PC-9 (cell line): ENCODE data around the gene GPLD1. TPM values are rescaled to one million over a fixed set of nuclear protein-coding genes. Genes with fewer than 3 reads are reported as not detected.
"Not testable (repeated sequence)": the region's sequence is repeated elsewhere in the genome, so short reads cannot be mapped to it uniquely, and the experiment has no call there.

Experiments
- BruUV-seq: library from RNA; stranded (reverse); fragments of 400-500 nt; replicated peaks from 2 replicates; lab custom pipeline; 2021; lab: Mats Ljungman, UMichigan
- CTCF ChIA-PET: fragments of 300-600 bp; sonication (Branson Sonifier 250); formaldehyde crosslinking; loops from one replicate; lab custom pipeline; 2022; ENCODE audit warnings: antibody characterized with exemption; lab: Charles Lee
- POLR2A ChIA-PET: fragments of 300-600 bp; sonication (Branson Sonifier 250); formaldehyde crosslinking; loops from one replicate; lab custom pipeline; 2022; ENCODE audit warnings: antibody characterized with exemption; ENCODE audit not compliant: unreplicated experiment; lab: Charles Lee
- DNase-seq, 2 experiments: peaks; one replicate each; pipeline versions ENCODE4 v3.0.0 to v3.0.0-alpha.2; 2015 to 2022; ENCODE audit warnings: mixed read lengths in 1 of 2
- H2AFZ ChIP-seq: fragments of 200-600 bp; sonication (generic); 2 replicates; pipeline ENCODE4 v1.8.1; 2017; ENCODE audit warnings: antibody characterized with exemption
- H3F3A ChIP-seq: fragments of 200-600 bp; sonication (generic); 2 replicates; pipeline ENCODE4 v1.8.1; 2017; ENCODE audit warnings: antibody characterized with exemption, mild to moderate bottlenecking, low read depth; ENCODE audit not compliant: insufficient read depth
- H3K27ac ChIP-seq: fragments of 200-600 bp; sonication (generic); 2 replicates; pipeline ENCODE4 v1.6.1; 2016; ENCODE audit warnings: mixed run types
- H3K27me3 ChIP-seq: fragments of 200-600 bp; sonication (generic); 2 replicates; pipeline ENCODE4 v1.6.1; 2016; ENCODE audit warnings: low read depth, mixed run types; ENCODE audit not compliant: insufficient read depth
- H3K36me3 ChIP-seq: fragments of 200-600 bp; sonication (generic); 2 replicates; pipeline ENCODE4 v1.6.1; 2016; ENCODE audit warnings: low read depth, mixed run types
- H3K4me1 ChIP-seq: fragments of 200-600 bp; sonication (generic); replicated peaks from 2 replicates; pipeline ENCODE4 v1.6.1; 2016; ENCODE audit warnings: mixed run types; ENCODE audit not compliant: insufficient read depth
- H3K4me2 ChIP-seq: fragments of 200-600 bp; sonication (generic); 2 replicates; pipeline ENCODE4 v1.6.1; 2017; ENCODE audit warnings: mixed run types
- H3K4me3 ChIP-seq: fragments of 200-600 bp; sonication (generic); 2 replicates; pipeline ENCODE4 v1.6.1; 2016; ENCODE audit warnings: mixed run types
- H3K79me2 ChIP-seq: fragments of 200-600 bp; sonication (generic); 2 replicates; pipeline ENCODE4 v1.6.1; 2017; ENCODE audit warnings: low read depth, mixed run types
- H3K9me2 ChIP-seq: fragments of 200-600 bp; sonication (generic); 2 replicates; pipeline ENCODE4 v1.8.1; 2017; ENCODE audit warnings: mild to moderate bottlenecking; ENCODE audit not compliant: insufficient read depth
- H3K9me3 ChIP-seq: fragments of 200-600 bp; sonication (generic); 2 replicates; pipeline ENCODE4 v1.8.1; 2016; ENCODE audit warnings: low read depth; ENCODE audit not compliant: insufficient read depth
- H4K20me1 ChIP-seq: fragments of 200-600 bp; sonication (generic); 2 replicates; pipeline ENCODE4 v1.8.1; 2017; ENCODE audit not compliant: insufficient read depth
- CTCF ChIP-seq: fragments of 200-600 bp; sonication (generic); conservative IDR thresholded peaks from 2 replicates; pipeline ENCODE4 v1.6.1; 2017; ENCODE audit warnings: mixed run types, antibody characterized with exemption, mild to moderate bottlenecking, moderate library complexity
- EZH2 ChIP-seq: fragments of 200-600 bp; sonication (generic); IDR thresholded peaks from 2 replicates; pipeline ENCODE4 v1.8.0; 2017; ENCODE audit warnings: antibody characterized with exemption, low read depth
- intact Hi-C: fragments of 100-400 bp; cut with micrococcal nuclease; formaldehyde crosslinking; loops from one replicate; pipeline ENCODE4 v1.10.0; 2022; ENCODE audit not compliant: unreplicated experiment
- total RNA-seq: library from RNA; stranded (reverse); gene quantifications from 2 replicates; pipeline ENCODE4 v1.2.3, GENCODE V29; 2021

GPLD1 gene
- total RNA-seq, 1 experiment from 2014 or later: 2.0 TPM

- H3K4me2 ChIP-seq: no peak overlapping the region
- no peaks in the 10 kb centered on the region for H3K79me2 ChIP-seq
- no peaks in the 10 kb centered on the region for H3K9me2 ChIP-seq
- no peaks in the 10 kb centered on the region for H4K20me1 ChIP-seq
- H3K36me3 ChIP-seq: no peaks in the 10 kb centered on the region
- H3K9me3 ChIP-seq: no peaks in the 10 kb centered on the region; the same call in 1 of the 2 replicates
- ChIA-PET POLR2A (no interaction called here), CTCF (no interaction called here)
- H3K27ac ChIP-seq: no peak overlapping the region
- DNase-seq: no peak
- H3K4me1 ChIP-seq: peaks cover 20% of the 10 kb centered on the region
- TF ChIP-seq EZH2: no peak
- no peak for TF ChIP-seq CTCF
- no peak overlapping the region for H3K4me3 ChIP-seq
- BruUV-seq: no TSS peak
- intact Hi-C loops: no loop called here
- H2AFZ ChIP-seq: no peak overlapping the region
- peaks cover 10% of the 10 kb centered on the region; the same call in 1 of the 2 replicates for H3F3A ChIP-seq
- no peaks in the 10 kb centered on the region for H3K27me3 ChIP-seq
Observed at GRCh38 chr6:24385536-24386269, 103.7 kb downstream of the GPLD1 start.

- BruUV-seq, H3K36me3 ChIP-seq, H4K20me1 ChIP-seq, H3K9me2 ChIP-seq, POLR2A ChIA-PET, H3K9me3 ChIP-seq, DNase-seq, H2AFZ ChIP-seq, H3K4me2 ChIP-seq, intact Hi-C loops, H3K79me2 ChIP-seq, H3K27ac ChIP-seq, H3K27me3 ChIP-seq, H3K4me3 ChIP-seq, CTCF ChIA-PET: not testable (repeated sequence)
- Histone ChIP-seq H3K4me1 (peaks cover 20% of the 10 kb centered on the region), H3F3A (peaks cover 10% of the 10 kb centered on the region; the same call in 1 of the 2 replicates)
Observed at GRCh38 chr6:24384369-24385130, 104.8 kb downstream of the GPLD1 start.

DNA sequence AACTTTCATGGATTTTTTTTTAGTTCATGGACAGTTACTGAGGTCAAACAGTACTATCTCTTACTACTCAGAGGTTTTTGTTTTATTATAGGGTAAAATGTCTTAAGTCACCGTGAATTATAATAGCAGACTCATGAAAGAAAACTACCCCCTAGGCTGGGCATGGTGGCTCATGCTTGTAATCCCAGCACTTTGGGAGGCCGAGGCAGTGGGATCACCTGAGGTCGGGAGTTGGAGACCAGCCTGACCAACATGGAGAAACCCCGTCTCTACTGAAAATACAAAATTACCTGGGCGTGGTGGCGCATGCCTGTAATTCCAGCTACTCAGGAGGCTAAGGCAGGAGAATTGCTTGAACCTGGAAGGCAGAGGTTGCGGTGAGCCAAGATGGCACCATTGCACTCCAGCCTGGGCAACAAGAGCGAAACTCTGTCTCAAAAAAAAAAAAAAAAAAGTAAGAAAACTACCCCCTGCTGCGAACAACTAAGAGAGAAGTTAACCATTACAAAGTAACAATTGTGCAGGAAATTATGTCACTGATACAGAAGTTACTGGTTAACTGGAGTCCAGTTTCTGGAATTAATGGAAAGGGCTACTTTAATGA is 106.4 kb downstream of the GPLD1 start:
- H4K20me1 ChIP-seq, H3K4me3 ChIP-seq, H3K9me3 ChIP-seq, H2AFZ ChIP-seq, DNase-seq, H3K79me2 ChIP-seq, CTCF ChIA-PET, H3K27me3 ChIP-seq, intact Hi-C loops, H3K36me3 ChIP-seq, POLR2A ChIA-PET, BruUV-seq, H3K9me2 ChIP-seq: not testable (repeated sequence)
- Histone ChIP-seq H3F3A (peaks cover 10% of the 10 kb centered on the region; the same call in 1 of the 2 replicates), H3K27ac (peak overlapping the region; percentile 53), H3K4me1 (peaks cover 20% of the 10 kb centered on the region), H3K4me2 (peak overlapping the region; percentile 59)

GRCh38 chr6:24382220-24382540 is 107.2 kb downstream of the GPLD1 start:
- Histone ChIP-seq H2AFZ (no peak overlapping the region), H4K20me1 (no peaks in the 10 kb centered on the region), H3K27ac (peak overlapping the region; percentile 53), H3K36me3 (no peaks in the 10 kb centered on the region), H3K27me3 (no peaks in the 10 kb centered on the region), H3K9me3 (no peaks in the 10 kb centered on the region; the same call in 1 of the 2 replicates), H3K4me1 (peaks cover 20% of the 10 kb centered on the region), H3K4me3 (no peak overlapping the region), H3K79me2 (no peaks in the 10 kb centered on the region), H3K9me2 (no peaks in the 10 kb centered on the region), H3K4me2 (peak overlapping the region; percentile 59), H3F3A (peaks cover 10% of the 10 kb centered on the region; the same call in 1 of the 2 replicates)
- TF ChIP-seq EZH2: no peak
- no peak for TF ChIP-seq CTCF
- DNase-seq: peak in 1 of 2 experiments; percentile 80
- CTCF ChIA-PET: no interaction called here
- POLR2A ChIA-PET: no interaction called here
- no TSS peak for BruUV-seq
- intact Hi-C loops: no loop called here
